SH-SY5Y (cell line): Measurements from ENCODE around the gene MTHFSD.

Source experiments
- GATA2 ChIP-seq: IDR thresholded peaks from 2 replicates; pipeline ENCODE4 v1.6.1; 2011; ENCODE audit warnings: mild to moderate bottlenecking, low read depth, low read length
- GATA3 ChIP-seq: IDR thresholded peaks from 2 replicates; pipeline ENCODE4 v1.6.1; 2011; ENCODE audit warnings: low read depth, mild to moderate bottlenecking, low read length, moderate library complexity

- TF ChIP-seq GATA2 (no peak), GATA3 (no peak)
Observed at GRCh38 chr16:86517033-86517432, 38.0 kb downstream of the MTHFSD start.
